Body of pancreas (tissue), 4 donors: ENCODE results near the gene ZNF653.

Experiments
- CTCF ChIP-seq, 7 experiments: fragments of 450-650 bp in 4 of 7; fragments of 200-600 bp in 3 of 7; sonication (generic) in 3 of 7; IDR thresholded peaks; one replicate each; pipeline ENCODE4 v1.5.1; 2016 to 2019; ENCODE audit warnings: antibody characterized with exemption in 7 of 7
- POLR2A ChIP-seq, 3 donors: fragments of 450-650 bp; IDR thresholded peaks; one replicate each; pipeline ENCODE4 v1.6.1; 2016; ENCODE audit warnings: antibody characterized with exemption in 3 of 3, mild to moderate bottlenecking in 2 of 3

DNA sequence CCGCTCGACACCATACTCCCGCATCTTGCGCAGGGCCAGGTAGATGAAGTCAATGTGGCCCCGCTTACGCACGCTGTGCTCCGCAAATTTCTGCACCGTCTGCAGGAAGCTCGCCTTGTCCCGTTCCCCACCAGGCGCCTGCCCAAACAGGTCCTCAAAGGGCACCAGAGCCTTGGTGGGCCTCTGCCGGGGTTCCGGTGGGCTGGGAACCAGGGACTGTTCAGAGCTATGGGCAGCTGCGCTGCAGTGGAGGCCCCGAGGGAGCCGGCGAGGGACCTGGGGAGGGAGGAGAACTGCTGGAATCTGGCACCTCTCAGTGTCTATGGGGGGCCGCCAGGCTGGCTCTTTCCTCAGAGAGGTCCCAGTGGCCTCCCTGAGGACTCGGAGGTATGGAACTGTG, 8.3 kb upstream of the ZNF653 start:
- TF ChIP-seq POLR2A (IDR thresholded peaks at IDR 0.05): no peak
- no peak for TF ChIP-seq CTCF (IDR thresholded peaks at IDR 0.05)
